ENCODE results near the gene MTUS2. TPM values are rescaled to one million over a fixed set of nuclear protein-coding genes. Genes with fewer than 3 reads are reported as not detected.

MTUS2 gene
- total RNA-seq, 1 experiment from 2014 or later = 0.35 TPM

- H3T11ph ChIP-seq (ENCODE audit: low read length) = no peak overlapping the region
- no peak overlapping the region for H3K4me2 ChIP-seq (ENCODE audit: insufficient read depth, insufficient read length, low read length)
- H3K4ac ChIP-seq (ENCODE audit: low read depth, low read length) = no peak overlapping the region
- no CpG with 5 or more reads among the region's 14 CpGs for WGBS (ENCODE audit: extremely low coverage, insufficient read length, low lambda C conversion rate)
- no peak overlapping the region for H2AFZ ChIP-seq (ENCODE audit: low read length)
- no peak overlapping the region for H2BK120ac ChIP-seq (ENCODE audit: low read depth, low read length, poor library complexity, severe bottlenecking)
- H3K27me3 ChIP-seq (ENCODE audit: insufficient read depth, low read length) = no peaks in the 10 kb centered on the region
- no peaks in the 10 kb centered on the region for H3K4me1 ChIP-seq (ENCODE audit: insufficient read depth, low read length)
- Mint-ChIP-seq H3K4me1 (peaks cover 0 to 6% of the 10 kb centered on the region in 2 experiments; a peak in 2 of 4 replicates), H3K27ac (no peak overlapping the region; a peak in 1 of 7 replicates), H3K27me3 (ENCODE audit: low read depth) (no peaks in the 10 kb centered on the region), H3K36me3 (ENCODE audit: insufficient read depth in 1 of 3, low read depth in 3 of 3) (peaks cover 57 to 86% (median 74%) of the 10 kb centered on the region in 3 experiments; a peak in 6 of 7 replicates), H3K9me3 (no peaks in the 10 kb centered on the region), H3K4me3 (no peak overlapping the region)
- H2BK5ac ChIP-seq (ENCODE audit: insufficient read length, low read length) = no peak overlapping the region
- no peak overlapping the region for H2BK20ac ChIP-seq (ENCODE audit: low read depth, low read length, poor library complexity, severe bottlenecking)
- no peak overlapping the region for H3K9ac ChIP-seq (ENCODE audit: extremely low read depth, insufficient read length, low read length)
- H4K20me1 ChIP-seq (ENCODE audit: control insufficient read depth, insufficient read depth, insufficient read length) = peaks cover 3% of the 10 kb centered on the region
- no peak overlapping the region for H2BK12ac ChIP-seq (ENCODE audit: insufficient read length, low read depth, low read length)
- H3K9me3 ChIP-seq (ENCODE audit: control insufficient read depth, low read depth, low read length) = no peaks in the 10 kb centered on the region
- H3K23ac ChIP-seq (ENCODE audit: insufficient read length, low read depth, low read length) = no peak overlapping the region
- no peaks in the 10 kb centered on the region for H3K23me2 ChIP-seq (ENCODE audit: insufficient read length, low read depth, low read length, poor library complexity, severe bottlenecking)
- DNase-seq = no peak
- no peak overlapping the region for H3K14ac ChIP-seq (ENCODE audit: insufficient read depth, low read length)
- no peak overlapping the region for H4K91ac ChIP-seq (ENCODE audit: insufficient read length, low read depth, low read length)
- H3K79me2 ChIP-seq (ENCODE audit: insufficient read depth, low read length) = no peaks in the 10 kb centered on the region
- no peak overlapping the region for H3K18ac ChIP-seq (ENCODE audit: insufficient read length, low read depth, low read length)
- TF ChIP-seq CTCF (conservative IDR thresholded peaks at IDR 0.05) = no peak
- no peak overlapping the region for H2AK5ac ChIP-seq (ENCODE audit: insufficient read length, low read length)
- H3K27ac ChIP-seq (ENCODE audit: insufficient read length, low read depth, low read length) = no peak overlapping the region
- H4K8ac ChIP-seq (replicated peaks; ENCODE audit: insufficient read length, low read depth, low read length) = no peak overlapping the region
- no peak overlapping the region for H3K56ac ChIP-seq (ENCODE audit: insufficient read length, low read depth, low read length)
- H2BK15ac ChIP-seq (ENCODE audit: low read depth, low read length) = no peak overlapping the region
- H4K5ac ChIP-seq (ENCODE audit: insufficient read length, low read depth, low read length) = no peak overlapping the region
- H3K79me1 ChIP-seq (ENCODE audit: insufficient read depth, low read depth, low read length, poor library complexity, severe bottlenecking) = peaks cover 4% of the 10 kb centered on the region
These were observed 701.2 kb downstream of the MTUS2 start for GRCh38 chr13:29521336-29521735.

Measured in H9 (cell line).